SKM-1 treated with dmso at 0.1 percent for 144 hours (cell line): ENCODE measurements around the gene RELCH.

Source experiments
- DNase-seq: peaks from one replicate; lab custom pipeline; 2025; ENCODE audit not compliant: unreplicated experiment; lab: John Stamatoyannopoulos, UW

RELCH gene

DNA sequence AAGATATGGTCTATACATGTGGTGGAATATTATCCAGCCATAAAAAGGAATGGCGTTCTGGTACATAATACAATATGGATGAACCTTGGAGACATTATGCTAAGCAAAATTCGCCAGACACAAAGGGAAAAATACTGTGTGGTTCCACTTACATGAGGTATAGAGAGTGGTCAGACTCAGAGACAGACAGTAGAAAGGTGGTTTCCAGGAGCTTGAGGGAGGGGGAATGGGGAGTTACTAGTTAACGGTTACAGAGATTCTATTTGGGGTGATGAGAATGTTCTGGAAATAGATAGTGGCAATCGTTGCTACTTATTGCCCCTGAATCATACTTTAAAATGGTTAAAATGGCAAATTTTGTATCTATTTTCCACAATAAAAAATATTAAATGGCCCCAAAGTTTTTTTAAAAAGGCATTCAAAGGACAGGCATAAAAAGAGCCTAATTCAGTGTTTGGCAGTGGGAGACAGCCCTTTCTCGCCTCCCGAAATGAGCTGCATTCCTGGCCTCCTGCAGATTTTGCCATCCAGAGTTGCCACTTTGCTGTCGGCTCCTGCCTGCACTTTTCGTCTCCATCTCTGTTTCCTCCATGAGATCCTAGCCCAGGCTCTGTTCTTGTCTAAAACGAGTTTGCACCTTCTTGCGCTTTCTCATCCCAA lies 151.5 kb downstream of the RELCH start:
- no peak for DNase-seq

DNA sequence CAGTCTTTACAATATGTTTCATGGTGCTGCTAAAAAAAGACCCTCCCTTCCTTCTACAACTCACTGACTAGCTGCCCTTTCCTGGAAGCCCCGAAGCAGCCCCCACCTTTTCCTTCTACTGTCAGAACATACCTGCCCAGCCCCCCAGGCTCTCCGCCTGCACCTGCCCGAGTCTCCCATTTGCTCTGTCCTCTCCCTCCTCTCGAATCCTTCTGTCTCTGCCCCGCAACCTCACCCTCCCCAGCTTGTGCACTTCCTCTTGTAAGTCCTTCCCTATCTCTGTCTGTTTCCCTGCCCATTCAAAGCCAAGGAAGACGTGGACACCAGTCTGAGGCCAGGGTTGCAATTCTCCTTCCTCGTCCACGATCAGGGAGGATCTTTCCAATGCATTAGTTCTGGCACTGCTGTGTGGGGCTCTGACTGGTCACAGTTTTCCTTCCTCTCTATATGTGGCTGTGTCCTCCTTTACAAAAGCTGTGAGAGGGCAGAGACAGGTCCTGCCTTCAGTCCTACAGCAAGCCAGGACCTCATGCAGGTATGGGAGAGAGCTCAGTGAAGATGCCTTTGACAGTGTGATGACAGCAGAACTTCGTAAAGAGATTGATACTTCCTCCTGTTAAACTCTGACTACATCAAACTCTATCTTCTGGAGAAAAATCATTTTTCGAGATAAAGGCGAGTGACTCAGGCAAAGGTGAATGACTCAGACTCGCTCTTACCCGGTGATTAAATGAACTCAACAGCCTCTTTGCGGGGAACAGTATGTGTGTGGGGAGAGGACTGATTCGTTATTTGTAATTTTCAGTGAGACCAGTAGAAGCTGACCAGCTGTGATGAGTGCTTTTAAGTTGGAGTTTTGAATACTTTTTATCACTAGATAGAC lies 152.3 kb downstream of the RELCH start:
- no peak for DNase-seq

- no peak for DNase-seq
Observed at GRCh38 chr18:62340996-62341395, 153.9 kb downstream of the RELCH start.

DNA sequence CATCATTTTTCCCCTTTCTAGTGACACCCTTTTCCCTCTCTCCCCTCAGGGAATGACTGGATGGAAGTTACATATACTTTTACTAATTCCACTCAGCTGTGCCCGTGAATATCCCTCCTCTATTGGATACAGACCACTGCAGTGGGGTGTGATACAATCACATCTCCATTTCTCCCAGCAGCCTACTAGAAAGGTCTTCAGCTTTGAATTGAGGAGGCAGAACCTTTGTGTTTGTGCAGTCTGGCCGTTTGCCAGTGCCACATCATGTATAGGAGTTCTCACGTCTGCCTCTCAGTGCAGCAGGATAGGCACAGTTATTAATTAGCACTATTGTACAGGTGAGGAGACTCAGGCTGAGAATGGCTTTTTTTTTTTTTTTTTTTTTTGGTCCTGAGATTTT lies 154.4 kb downstream of the RELCH start:
- no peak for DNase-seq

GRCh38 chr18:62342884-62343283 lies 155.8 kb downstream of the RELCH start:
- DNase-seq: no peak

- no peak for DNase-seq
Observed at GRCh38 chr18:62343316-62343715, 156.3 kb downstream of the RELCH start.

GRCh38 chr18:62345909-62346308 lies 158.9 kb downstream of the RELCH start:
- DNase-seq: no peak

DNA sequence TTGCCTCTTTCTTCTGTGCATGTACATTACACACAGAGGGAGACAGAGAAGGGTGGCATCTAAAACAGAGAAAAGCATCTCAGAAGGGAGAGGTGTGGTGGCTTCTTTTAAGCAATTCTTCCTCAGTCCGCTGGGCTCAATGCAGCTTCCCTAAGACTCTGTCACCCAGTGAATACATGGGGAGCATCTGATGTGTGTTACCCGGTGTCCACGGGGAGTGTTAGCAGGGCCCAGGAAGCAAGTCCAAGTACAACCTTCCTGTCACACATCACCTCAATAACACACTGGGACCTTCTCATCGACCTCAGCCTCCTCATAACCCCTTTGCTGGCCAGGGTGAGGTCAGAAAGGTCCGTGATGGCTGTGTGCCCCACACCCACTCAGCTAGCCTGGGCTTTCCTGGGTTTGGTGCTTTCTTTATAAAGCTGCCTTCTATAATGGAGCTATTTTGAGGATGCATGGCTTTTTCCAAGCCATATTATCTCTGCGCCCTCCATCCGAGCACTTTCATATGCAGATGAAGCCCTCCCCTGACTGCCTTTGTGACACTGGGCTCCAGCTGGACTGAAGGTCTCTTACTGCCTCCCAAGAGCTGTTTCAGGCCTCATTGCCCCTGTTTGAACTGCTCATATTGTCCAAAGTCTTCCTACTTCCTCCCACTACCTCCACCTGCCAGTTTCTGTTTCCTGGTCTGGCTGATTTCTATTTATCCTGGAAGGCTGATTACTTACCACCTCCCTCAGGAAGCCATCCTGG lies 159.5 kb downstream of the RELCH start:
- DNase-seq: no peak

- DNase-seq: no peak
Observed at GRCh38 chr18:62347089-62347506, 160.0 kb downstream of the RELCH start.

GRCh38 chr18:62348474-62348873 lies 161.4 kb downstream of the RELCH start:
- no peak for DNase-seq

- no peak for DNase-seq
Observed at GRCh38 chr18:62353170-62353569, 166.1 kb downstream of the RELCH start.

DNA sequence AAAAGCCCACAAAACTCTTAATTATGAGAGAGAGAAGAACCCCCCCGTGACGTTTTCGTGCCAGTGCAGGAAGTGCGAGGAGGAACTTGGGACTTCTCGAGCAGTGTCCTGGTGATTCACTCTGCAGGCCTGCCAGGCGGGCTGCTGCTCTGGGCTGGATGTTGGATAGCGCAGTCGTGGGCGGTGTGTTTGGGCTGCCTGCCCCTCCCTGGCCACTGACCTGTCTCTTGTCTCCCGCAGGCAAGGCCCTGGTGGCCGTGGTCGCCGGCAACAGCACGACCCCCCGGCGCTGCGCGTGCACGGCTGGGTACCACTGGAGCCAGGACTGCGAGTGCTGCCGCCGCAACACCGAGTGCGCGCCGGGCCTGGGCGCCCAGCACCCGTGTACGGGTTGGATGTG lies 167.1 kb downstream of the RELCH start:
- no peak for DNase-seq

GRCh38 chr18:62357079-62357719 lies 170.1 kb downstream of the RELCH start:
- DNase-seq: no peak
